GM20000 (cell line): ENCODE results near the gene ZNF439.
"Not testable (repeated sequence)": the region's sequence is repeated elsewhere in the genome, so short reads cannot be mapped to it uniquely, and the experiment has no call there.

Source experiments
- DNase-seq: peaks from one replicate; pipeline ENCODE4 v3.0.0; 2012; ENCODE audit warnings: low spot score
- TF ChIP-seq, protein P1 (sequence below): IDR thresholded peaks from 2 replicates; pipeline ENCODE4 v1.5.1; 2012; ENCODE audit warnings: mild to moderate bottlenecking, control low read depth; ENCODE audit errors: extremely low read depth, missing control alignments

Gene ZNF439

GRCh38 chr19:11853358-11853757 is 4.8 kb downstream of the ZNF439 start:
- no peak for DNase-seq
- TF ChIP-seq, protein P1, sequence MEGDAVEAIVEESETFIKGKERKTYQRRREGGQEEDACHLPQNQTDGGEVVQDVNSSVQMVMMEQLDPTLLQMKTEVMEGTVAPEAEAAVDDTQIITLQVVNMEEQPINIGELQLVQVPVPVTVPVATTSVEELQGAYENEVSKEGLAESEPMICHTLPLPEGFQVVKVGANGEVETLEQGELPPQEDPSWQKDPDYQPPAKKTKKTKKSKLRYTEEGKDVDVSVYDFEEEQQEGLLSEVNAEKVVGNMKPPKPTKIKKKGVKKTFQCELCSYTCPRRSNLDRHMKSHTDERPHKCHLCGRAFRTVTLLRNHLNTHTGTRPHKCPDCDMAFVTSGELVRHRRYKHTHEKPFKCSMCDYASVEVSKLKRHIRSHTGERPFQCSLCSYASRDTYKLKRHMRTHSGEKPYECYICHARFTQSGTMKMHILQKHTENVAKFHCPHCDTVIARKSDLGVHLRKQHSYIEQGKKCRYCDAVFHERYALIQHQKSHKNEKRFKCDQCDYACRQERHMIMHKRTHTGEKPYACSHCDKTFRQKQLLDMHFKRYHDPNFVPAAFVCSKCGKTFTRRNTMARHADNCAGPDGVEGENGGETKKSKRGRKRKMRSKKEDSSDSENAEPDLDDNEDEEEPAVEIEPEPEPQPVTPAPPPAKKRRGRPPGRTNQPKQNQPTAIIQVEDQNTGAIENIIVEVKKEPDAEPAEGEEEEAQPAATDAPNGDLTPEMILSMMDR = no peak

DNA sequence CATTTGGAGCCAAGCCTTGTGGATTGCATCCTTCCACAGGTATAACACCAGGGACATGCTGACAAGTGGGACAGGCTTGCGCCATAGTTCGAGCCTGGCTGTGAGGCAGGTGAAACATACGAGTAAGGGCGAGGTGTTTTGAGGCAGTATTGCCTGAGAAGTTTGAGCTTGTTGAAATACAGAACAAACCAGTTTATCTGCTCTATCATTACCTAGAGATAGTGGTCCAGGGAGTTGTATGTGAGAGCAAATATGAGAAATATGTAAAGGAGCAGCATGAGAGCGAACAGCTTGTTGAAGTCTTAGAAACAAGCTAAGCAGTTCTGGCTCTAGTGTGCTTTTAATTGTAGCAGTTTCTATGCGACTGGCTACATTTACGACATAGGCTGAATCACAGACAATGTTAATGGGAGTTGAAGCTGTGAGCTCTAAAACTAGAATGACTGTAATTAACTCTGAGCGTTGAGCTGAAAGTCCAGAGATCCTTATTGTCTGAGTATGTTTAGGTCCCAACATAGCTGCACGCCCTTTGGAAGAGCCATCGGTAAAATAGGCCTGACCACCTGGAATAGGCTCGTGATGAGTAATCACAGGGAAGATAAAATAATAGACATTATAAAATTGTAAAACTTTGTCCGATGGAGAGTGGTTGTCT is 8.2 kb downstream of the ZNF439 start:
- TF ChIP-seq, protein P1 = no peak
- DNase-seq = no peak

DNA sequence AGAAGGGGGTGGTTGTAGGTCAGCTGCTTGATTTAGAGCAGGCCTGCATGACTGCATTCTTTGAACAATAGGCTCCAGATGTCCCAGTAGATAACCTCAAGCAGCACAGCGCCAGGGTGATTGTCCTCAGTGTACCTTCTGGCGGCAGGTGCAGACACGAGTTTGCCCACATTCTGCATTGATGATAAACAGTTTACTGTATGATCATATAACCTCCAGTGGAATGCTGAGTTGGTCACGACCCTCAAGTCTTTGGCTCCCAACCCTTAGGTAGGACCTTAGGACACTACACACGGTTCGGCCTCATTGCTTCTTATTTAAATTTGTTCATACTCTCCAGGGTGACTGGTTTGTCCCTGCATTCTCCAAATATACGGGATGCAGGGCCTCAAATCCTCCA is 12.2 kb downstream of the ZNF439 start:
- TF ChIP-seq, protein P1 = no peak
- no peak for DNase-seq

GRCh38 chr19:11861301-11861700 is 12.8 kb downstream of the ZNF439 start:
- DNase-seq = no peak
- TF ChIP-seq, protein P1 = no peak

GRCh38 chr19:11867766-11868165 is 19.2 kb downstream of the ZNF439 start:
- DNase-seq = not testable (repeated sequence)

DNA sequence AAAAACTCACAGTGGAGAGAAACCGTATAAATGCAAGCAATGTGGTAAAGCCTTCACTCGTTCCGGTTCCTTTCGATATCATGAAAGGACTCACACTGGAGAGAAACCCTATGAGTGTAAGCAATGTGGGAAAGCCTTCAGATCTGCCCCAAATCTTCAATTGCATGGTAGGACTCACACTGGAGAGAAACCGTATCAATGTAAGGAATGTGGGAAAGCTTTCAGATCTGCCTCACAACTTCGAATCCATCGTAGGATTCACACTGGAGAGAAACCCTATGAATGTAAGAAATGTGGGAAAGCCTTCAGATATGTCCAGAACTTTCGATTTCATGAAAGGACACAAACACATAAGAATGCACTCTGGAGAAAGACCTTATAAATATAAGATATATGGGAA is 19.7 kb downstream of the ZNF439 start:
- DNase-seq = no peak
- TF ChIP-seq, protein P1 = no peak

GRCh38 chr19:11872624-11873023 is 24.1 kb downstream of the ZNF439 start:
- TF ChIP-seq, protein P1 = no peak
- no peak for DNase-seq

DNA sequence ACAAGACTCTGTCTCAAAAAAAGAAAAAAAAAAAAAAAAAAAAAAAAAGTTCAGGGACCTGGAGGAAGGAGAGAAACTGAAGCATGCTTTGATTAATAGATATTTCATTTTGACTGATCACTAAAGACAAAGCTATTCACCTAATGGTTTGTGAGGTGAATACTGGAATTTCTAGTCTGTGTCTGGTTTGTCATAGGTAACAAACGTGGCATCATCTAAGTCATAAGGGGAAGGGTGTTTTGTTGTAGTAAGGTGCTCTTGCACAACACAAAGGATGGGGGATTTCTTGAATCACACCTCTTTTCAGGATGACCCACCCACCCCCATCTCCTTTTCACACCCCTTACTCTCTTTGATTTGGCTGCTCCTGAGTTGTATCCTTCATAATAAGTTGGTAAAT is 25.2 kb downstream of the ZNF439 start:
- TF ChIP-seq, protein P1 = no peak

DNA sequence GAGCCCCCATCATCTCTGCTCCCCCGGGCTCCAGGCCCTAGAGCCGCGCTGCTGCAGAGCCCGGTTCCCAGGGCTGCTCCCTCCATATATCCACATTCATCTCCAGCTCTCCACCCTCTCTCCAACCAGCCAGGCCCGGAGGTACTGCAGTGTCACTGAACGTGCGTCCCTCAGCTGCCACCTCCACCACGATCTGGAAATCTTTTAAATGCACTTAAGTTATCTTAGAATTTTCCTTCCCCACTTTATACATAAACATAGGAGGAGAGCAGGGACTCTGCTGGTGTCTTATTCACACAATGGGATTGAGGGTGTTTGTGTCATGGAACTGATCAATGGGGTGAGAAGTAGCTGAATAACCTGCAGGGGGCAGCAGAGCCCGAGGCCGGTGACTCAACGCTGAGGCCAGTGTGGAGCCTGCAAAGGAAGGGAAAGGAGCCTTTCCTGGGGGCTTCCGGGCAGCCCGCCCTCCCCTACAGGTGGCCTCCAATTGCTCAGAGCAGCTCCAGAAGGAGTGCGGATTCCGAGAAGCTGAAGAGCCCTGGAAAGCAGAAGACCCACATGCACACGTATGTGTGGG is 31.3 kb downstream of the ZNF439 start:
- not testable (repeated sequence) for DNase-seq

More for the DNA sequence above, 25.2 kb downstream of the ZNF439 start:
- no peak for DNase-seq
